GM20431 (cell line): ENCODE results near the gene SCRN1.
"Not testable (repeated sequence)": the region's sequence is repeated elsewhere in the genome, so short reads cannot be mapped to it uniquely, and the experiment has no call there.

Experiments used
- in situ Hi-C: fragments of 300-500 bp; cut with MseI, MboI; formaldehyde crosslinking; loops from one replicate; pipeline ENCODE4 v1.15.0; 2020; ENCODE audit warnings: low sequenced_read_pairs; ENCODE audit not compliant: unreplicated experiment

The SCRN1 gene

GRCh38 chr7:29971566-29972314 lies 17.9 kb downstream of the SCRN1 start:
- in situ Hi-C loops = no loop called here

- in situ Hi-C loops = no loop called here
Observed at GRCh38 chr7:29970158-29970557, 19.4 kb downstream of the SCRN1 start.

DNA sequence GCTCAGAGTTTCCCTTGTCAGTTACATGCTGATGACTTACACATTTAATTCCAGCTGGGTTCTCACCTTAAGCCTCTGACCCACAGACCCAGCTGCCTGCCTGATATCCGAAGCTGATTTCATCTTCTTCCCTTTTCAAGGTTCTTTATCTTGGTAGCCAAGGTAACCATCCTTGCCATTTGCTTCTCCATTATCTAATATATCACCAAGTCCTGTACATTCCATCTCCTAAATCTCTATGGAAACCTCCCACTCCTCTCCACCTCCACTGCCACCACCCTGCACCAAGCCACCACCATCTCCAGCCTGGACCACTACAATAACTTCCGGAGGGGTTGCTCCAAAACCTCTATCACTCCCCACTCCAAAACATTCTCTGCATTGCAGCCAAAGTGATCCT lies 19.9 kb downstream of the SCRN1 start:
- in situ Hi-C loops = no loop called here

- in situ Hi-C loops = no loop called here
Observed at GRCh38 chr7:29968683-29969395, 20.8 kb downstream of the SCRN1 start.

DNA sequence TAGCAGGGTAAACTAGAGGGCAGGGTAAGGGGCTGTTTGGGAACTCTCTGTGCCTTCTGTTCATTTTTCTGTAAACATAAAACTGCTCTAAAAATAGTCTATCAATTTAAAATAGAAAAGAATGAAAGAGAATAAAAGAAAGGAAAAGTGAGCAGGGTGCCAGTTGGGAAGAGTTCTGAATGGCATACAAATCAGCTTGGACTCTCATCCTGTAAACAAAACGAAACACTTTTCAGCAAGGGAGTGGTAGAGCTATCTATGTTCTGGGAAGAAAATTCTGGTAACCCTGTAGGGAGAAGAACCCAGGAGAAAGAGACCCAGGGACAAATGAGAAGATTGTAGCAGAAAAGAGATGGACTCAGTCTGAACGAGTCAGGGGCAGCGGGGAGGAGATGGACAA lies 24.6 kb downstream of the SCRN1 start:
- in situ Hi-C loops = no loop called here

GRCh38 chr7:29962035-29962434 lies 27.6 kb downstream of the SCRN1 start:
- in situ Hi-C loops = no loop called here

DNA sequence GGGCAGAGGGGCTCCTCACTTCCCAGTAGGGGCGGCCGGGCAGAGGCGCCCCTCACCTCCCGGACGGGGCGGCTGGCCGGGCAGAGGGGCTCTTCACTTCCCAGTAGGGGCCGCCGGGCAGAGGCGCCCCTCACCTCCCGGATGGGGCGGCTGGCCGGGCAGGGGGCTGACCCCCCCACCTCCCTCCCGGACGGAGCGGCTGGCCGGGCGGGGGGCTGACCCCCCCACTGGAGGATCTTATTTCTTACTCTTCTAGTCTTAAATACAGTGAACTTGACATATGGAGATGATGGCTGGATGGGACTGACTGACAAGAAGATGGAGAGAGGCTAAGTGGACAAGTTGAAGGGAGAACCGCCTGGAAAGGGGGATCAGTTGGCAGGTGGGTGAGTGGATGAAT lies 28.0 kb downstream of the SCRN1 start:
- in situ Hi-C loops = not testable (repeated sequence)

DNA sequence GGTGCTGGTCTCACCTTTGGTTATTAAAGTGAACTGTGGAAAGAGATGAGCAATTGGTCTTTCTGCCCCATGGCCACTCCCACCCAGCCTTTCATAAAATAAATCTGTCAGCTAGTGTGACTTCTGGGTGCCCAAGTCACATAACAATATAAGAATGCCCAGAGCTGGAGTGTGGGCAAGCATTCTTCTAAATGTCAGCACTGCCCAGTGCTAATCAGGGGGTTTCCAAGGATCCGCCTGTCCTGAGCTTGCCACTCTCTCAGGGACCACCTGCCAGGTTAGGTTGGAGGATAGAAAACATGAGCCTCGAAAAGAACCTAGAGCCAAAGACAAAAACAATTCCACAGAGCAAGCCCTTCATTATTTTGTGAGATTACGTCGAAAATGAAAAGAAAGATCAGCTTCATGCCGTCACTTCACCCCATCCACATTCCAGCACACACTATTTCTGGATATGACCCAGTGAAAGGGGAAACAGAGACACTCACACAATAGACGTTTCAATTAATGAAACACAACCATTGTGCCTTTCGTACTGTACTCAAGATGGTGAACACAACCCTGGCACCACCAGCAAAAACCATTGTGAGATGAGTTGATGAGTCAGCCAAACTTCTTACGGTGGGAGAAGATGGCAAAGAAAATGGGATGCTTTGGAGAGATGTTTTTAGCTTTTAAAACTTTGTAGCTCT lies 30.8 kb downstream of the SCRN1 start:
- in situ Hi-C loops = no loop called here

- in situ Hi-C loops = no loop called here
Observed at GRCh38 chr7:29957521-29958310, 31.9 kb downstream of the SCRN1 start.

DNA sequence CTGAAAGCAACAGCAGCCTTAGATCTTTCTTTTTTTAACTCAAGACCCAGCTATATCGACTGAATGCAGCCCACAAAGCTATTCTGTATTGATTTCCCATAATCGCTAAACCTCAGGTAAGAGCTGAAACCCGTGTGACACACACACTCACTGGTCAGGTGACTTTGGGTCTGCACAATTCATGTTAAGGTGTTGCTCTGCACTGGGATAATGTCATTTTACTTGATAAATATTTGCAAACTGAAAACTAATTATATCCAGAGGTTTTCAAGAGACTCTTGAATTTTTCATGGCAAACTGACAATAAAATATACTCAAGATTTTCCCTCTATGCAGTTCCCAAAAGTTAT lies 33.1 kb downstream of the SCRN1 start:
- in situ Hi-C loops = no loop called here

- in situ Hi-C loops = no loop called here
Observed at GRCh38 chr7:29955799-29956486, 33.7 kb downstream of the SCRN1 start.

DNA sequence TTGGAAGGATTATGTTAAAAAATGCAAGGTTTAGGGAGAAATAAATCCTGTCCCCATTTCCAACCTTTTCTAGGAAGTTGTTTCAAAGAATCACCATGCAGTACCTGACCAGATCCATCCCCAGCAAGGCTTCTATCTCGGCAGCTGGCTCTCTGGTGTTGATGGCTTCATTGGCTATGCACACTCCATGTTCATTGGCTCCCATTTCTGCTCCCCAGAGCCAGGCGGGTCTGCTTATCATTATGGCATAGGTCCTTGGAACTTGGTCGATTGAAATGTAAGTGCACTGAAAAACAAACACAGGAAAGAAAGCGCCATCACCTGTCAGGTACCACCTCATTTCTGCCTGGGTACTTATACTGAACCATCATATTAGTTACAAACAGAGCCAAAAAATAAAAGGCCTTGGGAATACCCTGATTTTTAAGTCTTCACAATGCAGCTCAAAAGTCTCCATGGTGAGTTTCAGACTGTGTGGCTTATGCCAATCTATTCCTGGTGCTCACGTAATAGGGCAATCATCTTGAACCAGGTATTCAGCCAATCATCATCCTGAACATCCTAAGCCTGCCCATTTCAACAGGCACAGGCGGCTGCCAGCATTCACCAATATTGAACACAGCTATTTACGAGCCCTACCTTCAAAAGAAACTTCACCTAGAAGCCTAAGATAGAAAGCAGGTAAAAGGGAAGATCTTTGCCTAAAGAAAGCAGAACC lies 34.4 kb downstream of the SCRN1 start:
- in situ Hi-C loops = no loop called here

DNA sequence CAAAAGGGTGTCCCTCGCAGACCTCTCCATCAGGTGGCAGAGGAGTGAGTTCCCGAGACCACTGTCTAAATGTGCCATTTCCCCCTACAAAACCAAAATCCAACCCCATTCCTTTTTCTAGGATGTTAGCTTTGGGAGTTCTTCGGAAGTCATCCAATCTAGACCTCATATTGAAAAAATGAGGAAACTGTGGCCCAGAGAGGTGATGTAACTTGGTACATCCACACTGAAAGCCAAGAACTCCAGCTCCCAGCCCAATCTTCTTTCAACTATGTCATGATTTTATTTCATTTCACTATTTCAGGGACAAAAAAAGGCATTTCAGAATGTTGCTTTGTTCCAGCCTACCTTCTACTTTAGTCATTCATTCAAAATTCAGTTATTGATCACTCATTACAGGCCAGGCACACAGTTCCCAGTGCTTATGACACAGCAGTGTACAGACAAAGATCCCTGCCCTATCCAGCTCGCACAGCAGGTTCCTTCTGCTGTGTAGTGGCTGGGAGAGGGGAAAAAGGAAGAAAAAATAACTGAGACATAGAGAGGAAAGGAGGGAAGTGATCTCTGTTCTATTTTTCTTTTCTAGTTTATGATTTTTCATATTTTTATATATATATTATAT lies 35.8 kb downstream of the SCRN1 start:
- in situ Hi-C loops = no loop called here

GRCh38 chr7:29951206-29951605 lies 38.4 kb downstream of the SCRN1 start:
- in situ Hi-C loops = no loop called here

DNA sequence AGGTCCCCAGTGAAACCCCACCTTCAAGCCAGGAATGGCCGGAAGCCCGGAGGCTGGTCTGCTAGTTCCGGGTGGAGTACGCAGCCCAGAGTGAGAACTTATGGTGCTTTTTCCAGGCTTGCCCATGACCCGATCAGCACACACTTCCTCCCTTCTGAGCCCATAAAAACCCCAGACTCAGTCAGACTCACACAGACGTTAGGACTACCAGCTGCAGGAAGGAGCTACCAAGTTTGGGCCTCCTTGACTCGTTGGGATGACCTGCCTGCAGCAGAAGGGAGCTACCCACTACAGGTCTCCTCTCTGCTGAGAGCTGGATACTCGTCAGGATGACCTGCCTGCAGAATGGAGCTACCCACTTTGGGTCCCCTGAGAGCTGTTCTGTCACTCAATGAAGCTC lies 39.1 kb downstream of the SCRN1 start:
- in situ Hi-C loops = no loop called here

GRCh38 chr7:29948587-29948986 lies 41.0 kb downstream of the SCRN1 start:
- in situ Hi-C loops = no loop called here

GRCh38 chr7:29946428-29947186 lies 43.0 kb downstream of the SCRN1 start:
- in situ Hi-C loops = no loop called here

DNA sequence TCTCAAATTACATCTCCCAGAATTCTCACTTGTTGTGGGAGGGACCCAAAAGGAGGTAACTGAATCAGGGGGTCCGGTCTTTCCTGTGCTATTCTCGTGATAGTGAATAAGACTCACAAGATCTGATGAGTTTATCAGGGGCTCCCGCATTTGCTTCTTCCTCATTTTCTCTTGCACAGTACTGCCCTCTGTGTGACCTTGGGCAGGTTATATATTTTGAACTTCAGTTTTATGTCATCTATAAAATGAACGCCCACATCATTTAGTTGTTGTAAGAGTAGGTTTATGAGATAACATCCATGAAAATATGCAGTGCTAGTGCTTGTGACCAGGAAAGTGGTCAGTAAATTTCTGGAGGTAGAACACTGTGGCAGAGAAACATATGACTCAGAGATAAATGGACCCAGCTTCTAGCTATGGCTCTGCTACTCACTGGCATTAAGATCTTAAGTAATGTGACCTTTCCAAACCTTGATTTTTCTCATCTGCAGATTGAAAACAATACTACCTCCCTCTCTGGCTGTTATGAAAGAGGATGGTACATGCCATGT lies 44.3 kb downstream of the SCRN1 start:
- in situ Hi-C loops = no loop called here
